K562 (cell line): ENCODE data around the gene ZNF787. TPM values are rescaled to one million over a fixed set of nuclear protein-coding genes. Genes with fewer than 3 reads are reported as not detected.

Experiments used
- ARID1B ChIP-seq: fragments of 450-650 bp; IDR thresholded peaks from 2 replicates; pipeline ENCODE4 v1.6.1; 2016; ENCODE audit warnings: antibody characterized with exemption, mild to moderate bottlenecking, inconsistent platforms
- CBFB ChIP-seq: sonication (generic); formaldehyde crosslinking; IDR thresholded peaks from 2 replicates; pipeline ENCODE4 v1.4.0; 2020; ENCODE audit warnings: mild to moderate bottlenecking, missing genetic modification reagents
- CBX2 ChIP-seq: fragments of 200-600 bp; sonication (generic); IDR thresholded peaks from one replicate; pipeline ENCODE4 v1.6.1; 2012; ENCODE audit warnings: mild to moderate bottlenecking, low read length, inconsistent platforms; ENCODE audit not compliant: insufficient read depth, poor library complexity, severe bottlenecking
- DIDO1 ChIP-seq: fragments of 450-650 bp; IDR thresholded peaks from 2 replicates; pipeline ENCODE4 v1.6.1; 2016; ENCODE audit warnings: low read depth, missing biosample characterization, missing genetic modification characterization
- ELK1 ChIP-seq: sonication (generic); formaldehyde crosslinking; IDR thresholded peaks from 2 replicates; pipeline ENCODE4 v1.8.1; 2022; ENCODE audit warnings: missing genetic modification reagents
- ETS1 ChIP-seq: conservative IDR thresholded peaks from 2 replicates; pipeline ENCODE4 v1.6.1; 2011; ENCODE audit warnings: low read depth, mild to moderate bottlenecking, low read length; ENCODE audit not compliant: control insufficient read depth
- ETV1 ChIP-seq: fragments of 450-650 bp; conservative IDR thresholded peaks from 2 replicates; pipeline ENCODE4 v1.6.1; 2016; ENCODE audit warnings: missing genetic modification characterization, control low read depth, low read depth, missing compliant biosample characterization
- FUS ChIP-seq: fragments of 200-400 bp; formaldehyde crosslinking; optimal IDR thresholded peaks from 2 replicates; pipeline ENCODE3; 2017; ENCODE audit warnings: low read depth, low read length
- ILF3 ChIP-seq: fragments of 450-650 bp; IDR thresholded peaks from 2 replicates; pipeline ENCODE4 v1.6.1; 2018; ENCODE audit warnings: antibody characterized with exemption, mild to moderate bottlenecking, moderate library complexity, borderline replicate concordance
- KLF10 ChIP-seq: fragments of 250-450 bp; sonication (Bioruptor Pico); IDR thresholded peaks from 2 replicates; pipeline ENCODE4 v1.6.1; 2021; ENCODE audit warnings: matching md5 sums
- L3MBTL2 ChIP-seq: fragments of 450-650 bp; IDR thresholded peaks from 2 replicates; pipeline ENCODE4 v1.6.1; 2016; ENCODE audit warnings: mild to moderate bottlenecking, moderate library complexity
- MEF2A ChIP-seq: IDR thresholded peaks from 2 replicates; pipeline ENCODE4 v1.6.1; 2011; ENCODE audit warnings: low read depth, mild to moderate bottlenecking, low read length, moderate library complexity; ENCODE audit not compliant: control insufficient read depth
- RUNX1 ChIP-seq: sonication (generic); IDR thresholded peaks from 2 replicates; pipeline ENCODE4 v1.6.1; 2016; ENCODE audit warnings: antibody characterized with exemption, low read depth
- SMAD2 ChIP-seq: fragments of 150-350 bp; IDR thresholded peaks from 2 replicates; pipeline ENCODE4 v1.6.1; 2014; ENCODE audit warnings: low read depth, mild to moderate bottlenecking, low read length
- SRSF1 ChIP-seq: fragments of 200-400 bp; formaldehyde crosslinking; IDR thresholded peaks from 2 replicates; pipeline ENCODE4 v1.6.1; 2017; ENCODE audit warnings: mild to moderate bottlenecking, low read depth, low read length, moderate library complexity
- TFAP4 ChIP-seq: sonication (generic); formaldehyde crosslinking; IDR thresholded peaks from 2 replicates; pipeline ENCODE4 v1.8.0; 2022; ENCODE audit warnings: missing genetic modification reagents, mild to moderate bottlenecking, moderate library complexity, borderline replicate concordance
- TGIF2 ChIP-seq: sonication (generic); formaldehyde crosslinking; IDR thresholded peaks from 2 replicates; pipeline ENCODE4 v1.8.1; 2022; ENCODE audit warnings: mild to moderate bottlenecking, missing genetic modification reagents, moderate library complexity
- ZNF444 ChIP-seq: fragments of 250-450 bp; sonication (Bioruptor Pico); IDR thresholded peaks from 2 replicates; pipeline ENCODE4 v1.4.0; 2020; ENCODE audit warnings: mild to moderate bottlenecking, moderate library complexity
- polyA plus RNA-seq, 8 experiments: library from polyadenylated mRNA; depleted of rRNA in 4 of 8; stranded (reverse) in 5 of 8; unstranded in 3 of 8; fragments of >200 nt; fragmentation: Nextera tagmentation in 2 of 8; fragmentation: Illumina TruSeq in 1 of 8; extraction: Ambion mirVana in 2 of 8; extraction: Trizol in 1 of 8; gene quantifications; 2 replicates each; pipeline versions ENCODE4 v1.2.1 to v1.2.3, GENCODE V29; 2011 to 2014; ENCODE audit warnings: inconsistent platforms in 1 of 8, missing spikeins in 1 of 8
- total RNA-seq, 7 experiments: library from RNA; depleted of rRNA in 6 of 7; stranded (reverse); fragments of >200 nt in 6 of 7; fragmentation: Illumina TruSeq in 2 of 7; extraction: Trizol in 2 of 7; gene quantifications; 2 replicates each; pipeline versions ENCODE4 v1.2.1 to v1.2.3, GENCODE V29; 2011 to 2021; ENCODE audit warnings: low replicate concordance in 1 of 7
- TF ChIP-seq, protein P1 (sequence below): sonication (generic); formaldehyde crosslinking; IDR thresholded peaks from 2 replicates; pipeline ENCODE4 v1.8.0; 2023; ENCODE audit warnings: missing genetic modification reagents, mild to moderate bottlenecking, borderline replicate concordance

Gene ZNF787
- total and polyA plus RNA-seq, 9 of the 15 experiments (the other 6 are each of a cell fraction or from before 2014, with no cell fraction given), result 0.45 to 77.6 (median 7.3) TPM

DNA sequence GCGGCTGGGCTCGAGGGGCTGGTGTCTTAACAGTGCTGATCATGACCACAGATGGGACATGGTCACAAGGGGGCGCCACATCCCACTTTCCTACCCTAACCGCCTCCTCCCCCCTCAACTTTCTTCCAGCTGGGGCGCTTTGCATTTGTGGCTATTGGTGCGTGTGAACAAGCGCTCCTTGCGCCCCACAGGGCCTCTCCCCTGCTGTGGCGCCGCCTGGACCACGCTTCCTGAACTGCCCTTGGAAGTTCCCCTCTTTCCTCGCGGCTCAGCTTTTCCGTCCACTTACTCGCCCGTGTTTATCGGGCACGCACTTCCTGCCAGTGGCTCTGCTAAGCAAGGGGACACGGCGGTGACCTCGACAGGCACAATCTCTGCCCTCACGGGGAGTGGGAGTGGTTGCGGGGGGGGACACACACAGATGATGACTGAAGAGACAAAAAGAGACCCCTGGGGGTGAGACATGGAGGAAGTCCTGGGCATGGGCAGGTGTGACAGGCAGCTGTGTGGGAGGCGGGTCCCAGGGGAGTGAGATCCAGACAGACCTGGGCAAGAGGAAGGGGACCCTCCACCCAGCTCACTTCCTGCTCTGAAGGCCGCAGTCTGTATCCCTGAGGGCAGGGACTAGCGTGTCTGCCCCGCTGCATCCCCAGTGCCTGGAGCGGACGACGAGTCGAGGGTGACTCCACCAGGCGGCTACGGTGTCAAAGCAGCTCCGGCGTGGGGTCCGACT is 40.3 kb downstream of the ZNF787 start (continued):
- TF ChIP-seq RUNX1 (no peak), CBFB (CRISPR knock-in tag) (no peak), TFAP4 (CRISPR knock-in tag) (peak; percentile 97), SMAD2 (no peak), FUS (no peak), DIDO1 (tag) (no peak), CBX2 (no peak), ZNF444 (CRISPR knock-in tag) (no peak), ILF3 (no peak), ETV1 (tag) (0 out of 2 replicates have a peak, but pooled peaks have one; percentile 27), SRSF1 (no peak), L3MBTL2 (peak; percentile 48; the same call in 1 of the 2 replicates), ARID1B (peak; percentile 31), ETS1 (no peak), ELK1 (no peak), KLF10 (CRISPR knock-in tag) (no peak), TGIF2 (no peak), MEF2A (no peak)
- TF ChIP-seq, protein P1, sequence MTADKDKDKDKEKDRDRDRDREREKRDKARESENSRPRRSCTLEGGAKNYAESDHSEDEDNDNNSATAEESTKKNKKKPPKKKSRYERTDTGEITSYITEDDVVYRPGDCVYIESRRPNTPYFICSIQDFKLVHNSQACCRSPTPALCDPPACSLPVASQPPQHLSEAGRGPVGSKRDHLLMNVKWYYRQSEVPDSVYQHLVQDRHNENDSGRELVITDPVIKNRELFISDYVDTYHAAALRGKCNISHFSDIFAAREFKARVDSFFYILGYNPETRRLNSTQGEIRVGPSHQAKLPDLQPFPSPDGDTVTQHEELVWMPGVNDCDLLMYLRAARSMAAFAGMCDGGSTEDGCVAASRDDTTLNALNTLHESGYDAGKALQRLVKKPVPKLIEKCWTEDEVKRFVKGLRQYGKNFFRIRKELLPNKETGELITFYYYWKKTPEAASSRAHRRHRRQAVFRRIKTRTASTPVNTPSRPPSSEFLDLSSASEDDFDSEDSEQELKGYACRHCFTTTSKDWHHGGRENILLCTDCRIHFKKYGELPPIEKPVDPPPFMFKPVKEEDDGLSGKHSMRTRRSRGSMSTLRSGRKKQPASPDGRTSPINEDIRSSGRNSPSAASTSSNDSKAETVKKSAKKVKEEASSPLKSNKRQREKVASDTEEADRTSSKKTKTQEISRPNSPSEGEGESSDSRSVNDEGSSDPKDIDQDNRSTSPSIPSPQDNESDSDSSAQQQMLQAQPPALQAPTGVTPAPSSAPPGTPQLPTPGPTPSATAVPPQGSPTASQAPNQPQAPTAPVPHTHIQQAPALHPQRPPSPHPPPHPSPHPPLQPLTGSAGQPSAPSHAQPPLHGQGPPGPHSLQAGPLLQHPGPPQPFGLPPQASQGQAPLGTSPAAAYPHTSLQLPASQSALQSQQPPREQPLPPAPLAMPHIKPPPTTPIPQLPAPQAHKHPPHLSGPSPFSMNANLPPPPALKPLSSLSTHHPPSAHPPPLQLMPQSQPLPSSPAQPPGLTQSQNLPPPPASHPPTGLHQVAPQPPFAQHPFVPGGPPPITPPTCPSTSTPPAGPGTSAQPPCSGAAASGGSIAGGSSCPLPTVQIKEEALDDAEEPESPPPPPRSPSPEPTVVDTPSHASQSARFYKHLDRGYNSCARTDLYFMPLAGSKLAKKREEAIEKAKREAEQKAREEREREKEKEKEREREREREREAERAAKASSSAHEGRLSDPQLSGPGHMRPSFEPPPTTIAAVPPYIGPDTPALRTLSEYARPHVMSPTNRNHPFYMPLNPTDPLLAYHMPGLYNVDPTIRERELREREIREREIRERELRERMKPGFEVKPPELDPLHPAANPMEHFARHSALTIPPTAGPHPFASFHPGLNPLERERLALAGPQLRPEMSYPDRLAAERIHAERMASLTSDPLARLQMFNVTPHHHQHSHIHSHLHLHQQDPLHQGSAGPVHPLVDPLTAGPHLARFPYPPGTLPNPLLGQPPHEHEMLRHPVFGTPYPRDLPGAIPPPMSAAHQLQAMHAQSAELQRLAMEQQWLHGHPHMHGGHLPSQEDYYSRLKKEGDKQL, result no peak
